D721Med (cell line): ENCODE data around the gene MAP3K8.

Source experiments
- DNase-seq: peaks from one replicate; pipeline ENCODE4 v3.0.0; 2011; ENCODE audit warnings: low spot score; ENCODE audit not compliant: insufficient read length
- FAIRE-seq: peaks from 2 replicates; lab custom pipeline; 2011; peaks lifted over from hg19 to GRCh38; lab: Jason Lieb, UNC
- TF ChIP-seq, protein P1 (sequence below): IDR thresholded peaks from 2 replicates; pipeline ENCODE4 v1.5.1; 2012; ENCODE audit warnings: mild to moderate bottlenecking, control low read depth; ENCODE audit not compliant: insufficient read depth; ENCODE audit errors: missing control alignments

Gene MAP3K8

GRCh38 chr10:30392564-30392990 is 41.4 kb upstream of the MAP3K8 start:
- FAIRE-seq (no peak), DNase-seq (peak; percentile 84)
- TF ChIP-seq, protein P1, sequence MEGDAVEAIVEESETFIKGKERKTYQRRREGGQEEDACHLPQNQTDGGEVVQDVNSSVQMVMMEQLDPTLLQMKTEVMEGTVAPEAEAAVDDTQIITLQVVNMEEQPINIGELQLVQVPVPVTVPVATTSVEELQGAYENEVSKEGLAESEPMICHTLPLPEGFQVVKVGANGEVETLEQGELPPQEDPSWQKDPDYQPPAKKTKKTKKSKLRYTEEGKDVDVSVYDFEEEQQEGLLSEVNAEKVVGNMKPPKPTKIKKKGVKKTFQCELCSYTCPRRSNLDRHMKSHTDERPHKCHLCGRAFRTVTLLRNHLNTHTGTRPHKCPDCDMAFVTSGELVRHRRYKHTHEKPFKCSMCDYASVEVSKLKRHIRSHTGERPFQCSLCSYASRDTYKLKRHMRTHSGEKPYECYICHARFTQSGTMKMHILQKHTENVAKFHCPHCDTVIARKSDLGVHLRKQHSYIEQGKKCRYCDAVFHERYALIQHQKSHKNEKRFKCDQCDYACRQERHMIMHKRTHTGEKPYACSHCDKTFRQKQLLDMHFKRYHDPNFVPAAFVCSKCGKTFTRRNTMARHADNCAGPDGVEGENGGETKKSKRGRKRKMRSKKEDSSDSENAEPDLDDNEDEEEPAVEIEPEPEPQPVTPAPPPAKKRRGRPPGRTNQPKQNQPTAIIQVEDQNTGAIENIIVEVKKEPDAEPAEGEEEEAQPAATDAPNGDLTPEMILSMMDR, result peak; percentile 75

DNA sequence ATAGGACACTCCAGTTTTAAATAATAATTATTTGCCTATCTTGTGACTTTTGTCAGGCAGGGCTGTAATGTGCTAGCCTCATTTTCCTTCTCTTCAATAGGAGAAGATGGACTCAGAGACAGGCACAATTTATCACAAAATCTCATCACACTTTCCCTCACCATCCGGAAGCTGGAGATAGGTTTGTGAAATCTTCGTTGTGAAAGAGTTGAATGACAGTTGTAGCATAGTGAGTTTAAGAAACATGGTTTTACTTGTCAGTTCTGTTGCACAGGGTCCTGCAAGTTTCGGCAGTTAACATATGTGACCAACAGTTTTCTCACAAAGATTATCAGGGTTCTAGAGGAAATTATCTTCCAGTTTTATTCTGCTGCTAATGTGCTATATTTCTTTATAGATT is 37.7 kb upstream of the MAP3K8 start:
- TF ChIP-seq, protein P1, result no peak
- no peak for FAIRE-seq
- DNase-seq, result no peak

DNA sequence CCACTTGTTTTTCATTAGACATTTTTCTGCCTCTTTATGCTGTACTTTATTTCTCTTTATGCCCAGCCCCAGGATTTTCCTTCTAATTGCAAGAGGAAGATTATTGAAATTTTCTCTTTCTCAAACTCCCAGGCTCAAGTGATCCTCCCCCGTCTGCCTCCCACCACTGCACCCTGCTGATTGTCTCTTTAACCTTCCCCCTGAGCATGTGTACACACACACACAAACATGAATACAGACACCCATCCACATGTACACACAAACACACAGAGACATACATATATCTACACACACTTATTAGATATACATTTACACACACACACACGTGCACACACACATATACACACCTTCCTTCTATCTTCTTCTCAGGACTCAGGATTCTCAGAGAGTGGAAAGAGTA is 37.3 kb upstream of the MAP3K8 start:
- FAIRE-seq (no peak), DNase-seq (no peak)
- TF ChIP-seq, protein P1, result no peak

- TF ChIP-seq, protein P1, result no peak
- no peak for FAIRE-seq
- no peak for DNase-seq
Measured at GRCh38 chr10:30398193-30398592, 35.8 kb upstream of the MAP3K8 start.

- TF ChIP-seq, protein P1, result no peak
- no peak for FAIRE-seq
Measured at GRCh38 chr10:30398788-30399187, 35.2 kb upstream of the MAP3K8 start.

GRCh38 chr10:30403494-30403893 is 30.5 kb upstream of the MAP3K8 start:
- no peak for FAIRE-seq

More at GRCh38 chr10:30398788-30399187, 35.2 kb upstream of the MAP3K8 start:
- no peak for DNase-seq

GRCh38 chr10:30404540-30404939 is 29.4 kb upstream of the MAP3K8 start:
- TF ChIP-seq, protein P1, result no peak
- no peak for DNase-seq
- no peak for FAIRE-seq

More at GRCh38 chr10:30403494-30403893, 30.5 kb upstream of the MAP3K8 start:
- DNase-seq, result no peak
- TF ChIP-seq, protein P1, result no peak
